Osteoblast (primary cell): ENCODE measurements around the gene PRELP. TPM values are rescaled to one million over a fixed set of nuclear protein-coding genes. Genes with fewer than 3 reads are reported as not detected.

Source experiments
- DNase-seq: peaks from one replicate; pipeline ENCODE4 v3.0.0; 2011; ENCODE audit warnings: low spot score, mixed read lengths; ENCODE audit not compliant: insufficient read length; ENCODE audit errors: missing footprints
- H2AFZ ChIP-seq: 2 replicates; pipeline ENCODE4 v1.6.0; 2011; ENCODE audit warnings: mild to moderate bottlenecking, low read length
- H3K27ac ChIP-seq: 2 replicates; pipeline ENCODE4 v1.5.1; 2011; ENCODE audit warnings: mild to moderate bottlenecking, low read depth, low read length, moderate library complexity
- H3K27me3 ChIP-seq: 2 replicates; pipeline ENCODE4 v1.6.0; 2012; ENCODE audit warnings: mild to moderate bottlenecking, control low read depth, inconsistent platforms, low read length, moderate library complexity; ENCODE audit not compliant: insufficient read depth
- H3K36me3 ChIP-seq: 2 replicates; pipeline ENCODE4 v1.5.1; 2011; ENCODE audit warnings: mild to moderate bottlenecking, low read length, control low read depth, moderate library complexity; ENCODE audit not compliant: insufficient read depth
- H3K4me1 ChIP-seq: 2 replicates; pipeline ENCODE4 v1.5.1; 2011; ENCODE audit warnings: mild to moderate bottlenecking, low read length, control low read depth, moderate library complexity; ENCODE audit not compliant: insufficient read depth
- H3K4me2 ChIP-seq: 2 replicates; pipeline ENCODE4 v1.6.0; 2011; ENCODE audit warnings: mild to moderate bottlenecking, low read length; ENCODE audit not compliant: insufficient read depth
- H3K4me3 ChIP-seq: fragments of 200-600 bp; sonication (generic); 3 replicates; pipeline ENCODE4 v1.5.1; 2012; ENCODE audit warnings: mild to moderate bottlenecking, low read length, inconsistent platforms; ENCODE audit not compliant: insufficient read depth
- H3K79me2 ChIP-seq: 2 replicates; pipeline ENCODE4 v1.6.0; 2012; ENCODE audit warnings: mild to moderate bottlenecking, low read length, control low read depth, inconsistent platforms; ENCODE audit not compliant: insufficient read depth
- H3K9me3 ChIP-seq: 2 replicates; pipeline ENCODE4 v1.5.1; 2011; ENCODE audit warnings: low read depth, low read length, control low read depth
- H4K20me1 ChIP-seq: 2 replicates; pipeline ENCODE4 v1.6.0; 2012; ENCODE audit warnings: mild to moderate bottlenecking, low read length, control low read depth; ENCODE audit not compliant: insufficient read depth
- CTCF ChIP-seq: IDR thresholded peaks from 2 replicates; pipeline ENCODE4 v1.5.1; 2011; ENCODE audit warnings: mild to moderate bottlenecking, low read depth, low read length, moderate library complexity; ENCODE audit errors: extremely low read depth
- total RNA-seq: library from RNA; depleted of rRNA; stranded (reverse); fragments of >200 nt; gene quantifications from 2 replicates; pipeline ENCODE4 v1.2.3, GENCODE V29; 2012

Gene PRELP
- total RNA-seq, 1 donor = 0.36 TPM

- H3K27me3 ChIP-seq = peaks cover 10% of the 10 kb centered on the region
- no peak for TF ChIP-seq CTCF
- H2AFZ ChIP-seq = no peak overlapping the region
- H3K4me3 ChIP-seq = no peak overlapping the region
- DNase-seq = no peak
- no peak overlapping the region for H3K27ac ChIP-seq
- H3K9me3 ChIP-seq = no peaks in the 10 kb centered on the region
- H3K36me3 ChIP-seq = no peaks in the 10 kb centered on the region
- H3K79me2 ChIP-seq = no peaks in the 10 kb centered on the region
- H3K4me2 ChIP-seq = no peak overlapping the region
- H4K20me1 ChIP-seq = no peaks in the 10 kb centered on the region
- no peaks in the 10 kb centered on the region for H3K4me1 ChIP-seq
These were observed 19.0 kb upstream of the PRELP start for GRCh38 chr1:203456577-203456976.

DNA sequence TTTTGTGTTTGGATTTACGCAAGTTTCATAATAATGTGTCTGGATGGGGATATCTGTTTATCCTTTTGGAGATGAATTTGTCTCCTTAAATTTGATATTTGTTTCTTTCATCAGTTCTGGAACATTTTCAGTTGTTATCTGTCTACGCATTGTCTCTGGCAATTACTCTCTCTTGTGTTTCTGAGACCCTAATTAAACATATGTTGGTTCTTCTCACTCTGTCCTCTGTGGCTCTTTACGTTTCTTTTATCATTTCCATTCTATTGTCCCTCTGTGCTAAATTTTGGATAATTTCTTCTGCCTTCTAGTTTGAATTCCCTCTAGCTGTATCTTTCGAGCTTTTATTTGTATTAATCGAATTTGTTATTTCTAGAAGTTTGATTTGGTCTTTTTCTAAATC is 17.5 kb upstream of the PRELP start:
- H3K27ac ChIP-seq = no peak overlapping the region
- no peak overlapping the region for H3K4me2 ChIP-seq
- H3K27me3 ChIP-seq = peaks cover 9% of the 10 kb centered on the region
- DNase-seq = no peak
- H3K79me2 ChIP-seq = no peaks in the 10 kb centered on the region
- no peak overlapping the region for H3K4me3 ChIP-seq
- no peak overlapping the region for H2AFZ ChIP-seq
- no peaks in the 10 kb centered on the region for H4K20me1 ChIP-seq
- no peak for TF ChIP-seq CTCF
- H3K4me1 ChIP-seq = peaks cover 5% of the 10 kb centered on the region
- no peaks in the 10 kb centered on the region for H3K9me3 ChIP-seq
- H3K36me3 ChIP-seq = no peaks in the 10 kb centered on the region

DNA sequence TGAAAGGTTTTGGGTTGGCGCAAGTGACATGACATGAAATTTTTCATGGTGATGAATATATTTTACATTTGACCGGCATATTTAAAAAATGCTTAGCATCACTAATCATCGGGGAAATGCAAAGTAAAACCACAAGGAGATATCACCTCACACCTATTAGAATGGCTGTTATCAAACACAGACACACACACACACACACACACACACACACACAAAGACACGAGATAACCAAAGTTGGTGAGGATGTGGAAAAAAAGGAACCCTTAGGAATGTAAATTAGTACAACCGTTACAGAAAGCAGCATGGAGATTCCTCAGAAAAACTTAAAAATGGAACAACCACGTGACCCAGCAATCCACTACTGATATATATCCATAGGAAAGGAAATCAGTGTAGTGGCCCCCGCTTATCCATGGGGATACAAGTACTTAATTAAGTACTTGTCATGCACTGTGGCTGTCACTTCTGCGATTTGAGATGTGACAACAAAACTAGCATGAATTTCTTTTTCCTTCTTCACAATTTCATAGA is 15.9 kb upstream of the PRELP start:
- Histone ChIP-seq H3K79me2 (no peaks in the 10 kb centered on the region), H3K4me1 (peaks cover 20% of the 10 kb centered on the region), H3K4me3 (no peak overlapping the region), H2AFZ (no peak overlapping the region), H4K20me1 (no peaks in the 10 kb centered on the region), H3K27ac (no peak overlapping the region), H3K36me3 (no peaks in the 10 kb centered on the region), H3K4me2 (no peak overlapping the region), H3K9me3 (no peaks in the 10 kb centered on the region), H3K27me3 (peaks cover 5% of the 10 kb centered on the region)
- TF ChIP-seq CTCF = no peak
- no peak for DNase-seq

- no peak for DNase-seq
- Histone ChIP-seq H4K20me1 (no peaks in the 10 kb centered on the region), H3K4me2 (no peak overlapping the region), H3K4me3 (no peak overlapping the region), H3K27me3 (peaks cover 5% of the 10 kb centered on the region), H3K27ac (no peak overlapping the region), H3K9me3 (no peaks in the 10 kb centered on the region), H3K4me1 (peaks cover 22% of the 10 kb centered on the region), H3K79me2 (no peaks in the 10 kb centered on the region), H3K36me3 (no peaks in the 10 kb centered on the region), H2AFZ (no peak overlapping the region)
- TF ChIP-seq CTCF = no peak
These were observed 13.9 kb upstream of the PRELP start for GRCh38 chr1:203461717-203462116.
